ENCODE data around the gene PLPPR2.
"Not testable (repeated sequence)": the region's sequence is repeated elsewhere in the genome, so short reads cannot be mapped to it uniquely, and the experiment has no call there.

Gene PLPPR2

DNA sequence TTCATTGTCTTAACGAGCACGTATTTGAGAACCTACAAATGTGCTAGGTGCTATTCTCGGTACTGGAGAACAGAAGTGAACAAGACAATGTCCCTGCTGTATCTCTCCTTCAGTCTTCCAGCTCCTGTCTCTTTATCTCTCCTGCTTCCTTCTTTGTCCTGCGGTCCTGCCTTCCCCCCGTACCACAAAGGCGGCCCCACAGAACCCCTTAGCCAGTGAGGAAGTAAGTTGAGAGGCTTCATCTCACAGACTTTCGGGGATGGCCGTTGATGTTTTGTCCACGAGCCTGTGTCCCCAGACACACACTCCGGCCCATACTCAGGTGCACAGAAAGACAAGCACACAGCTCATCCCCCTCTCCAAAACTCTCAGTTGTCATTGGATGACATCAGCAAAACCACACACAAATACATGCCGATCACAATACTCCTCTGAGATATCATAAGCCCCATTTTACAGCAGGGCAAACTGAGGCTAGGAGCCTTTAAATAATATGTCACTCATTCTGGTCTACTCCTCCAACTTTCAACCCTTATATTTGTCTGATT is 18.7 kb downstream of the PLPPR2 start:
- no peak for DNase-seq (ENCODE audit: low read depth)

DNA sequence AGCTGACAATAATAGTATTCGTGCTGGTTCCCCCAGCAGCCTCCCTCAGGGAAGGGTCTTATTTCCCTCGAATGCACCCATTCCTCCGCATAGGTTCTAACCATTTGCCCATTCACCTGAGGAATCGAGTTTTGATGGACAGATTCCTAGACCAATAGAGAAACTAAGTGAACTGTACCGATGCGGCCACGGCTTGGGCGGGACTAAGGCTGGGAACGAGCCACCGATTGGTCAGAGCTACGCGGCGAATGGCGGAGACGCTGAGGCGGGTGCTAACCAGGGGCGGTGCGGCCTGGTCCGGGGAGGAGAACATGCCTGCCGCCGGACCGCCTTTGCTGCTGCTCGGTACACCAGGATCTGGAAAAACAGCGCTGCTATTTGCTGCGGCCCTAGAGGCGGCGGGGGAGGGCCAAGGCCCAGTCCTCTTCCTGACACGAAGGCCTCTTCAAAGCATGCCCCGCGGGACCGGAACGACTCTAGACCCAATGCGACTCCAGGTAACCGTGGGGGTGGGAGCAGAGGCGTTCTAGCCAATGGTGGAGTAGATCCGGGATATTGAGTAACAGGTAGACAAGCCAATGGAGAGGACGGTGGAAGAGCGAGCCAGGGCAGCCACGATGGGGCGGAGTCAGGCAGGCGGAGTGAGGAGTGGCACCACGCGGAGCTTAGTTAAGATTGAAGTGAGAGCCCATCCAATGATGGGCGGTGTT is 19.4 kb downstream of the PLPPR2 start, which contains the start of gene SWSAP1:
Gene SWSAP1, plus strand, starts transcription at position 234 of the 710 bp plus-strand sequence. Its CDS starts 15 bp downstream, at position 249.
- DNase-seq (ENCODE audit: low read depth): peak; percentile 89

DNA sequence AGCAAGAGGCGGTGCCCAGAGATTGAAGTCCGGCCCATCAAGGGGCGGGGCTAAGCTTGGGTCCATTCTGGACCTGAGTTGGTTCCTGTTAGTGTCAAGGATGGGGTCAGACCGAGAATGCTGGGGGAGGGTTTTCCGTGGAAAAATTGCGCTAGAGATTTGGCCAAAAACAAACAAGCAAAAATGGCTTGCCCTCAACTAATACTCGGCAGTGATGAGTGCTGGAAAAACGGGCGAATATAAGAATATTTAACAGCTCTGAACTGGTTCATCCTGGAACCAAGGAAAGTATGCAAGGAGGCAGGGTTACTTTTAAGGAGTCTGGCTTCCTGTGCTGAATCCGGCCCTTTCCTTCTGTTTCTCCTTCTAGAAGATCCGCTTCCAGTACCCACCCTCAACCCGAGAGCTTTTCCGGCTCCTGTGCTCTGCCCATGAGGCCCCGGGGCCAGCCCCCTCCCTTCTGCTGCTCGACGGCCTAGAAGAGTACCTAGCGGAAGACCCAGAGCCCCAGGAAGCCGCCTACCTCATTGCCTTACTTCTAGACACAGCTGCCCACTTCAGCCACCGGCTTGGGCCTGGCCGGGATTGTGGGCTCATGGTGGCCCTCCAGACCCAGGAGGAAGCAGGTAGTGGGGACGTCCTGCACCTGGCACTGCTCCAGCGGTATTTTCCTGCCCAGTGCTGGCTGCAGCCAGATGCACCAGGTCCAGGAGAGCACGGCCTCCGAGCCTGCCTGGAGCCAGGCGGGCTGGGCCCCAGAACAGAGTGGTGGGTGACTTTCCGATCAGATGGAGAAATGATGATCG is 20.1 kb downstream of the PLPPR2 start:
- peak; percentile 40 for DNase-seq (ENCODE audit: low read depth)

DNA sequence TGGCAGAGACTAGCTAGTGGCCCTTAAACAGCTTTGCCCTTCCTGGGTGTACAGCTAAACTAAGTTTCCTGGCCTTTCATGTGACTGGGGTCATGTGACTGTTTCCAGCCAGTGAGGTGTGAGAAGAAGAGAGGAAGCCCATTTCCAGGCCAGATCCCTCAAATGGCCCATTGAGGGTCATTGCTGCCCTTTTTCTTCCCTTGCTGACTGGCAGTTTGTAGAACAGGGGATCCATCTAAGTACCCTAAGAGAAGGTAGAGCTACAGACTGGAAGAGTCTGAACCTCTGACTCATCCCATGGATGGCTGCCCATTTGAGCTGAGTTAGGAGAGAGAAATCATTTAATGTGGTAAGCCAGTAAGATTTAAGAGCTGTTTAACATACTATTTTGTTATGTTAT is 22.0 kb downstream of the PLPPR2 start:
- no peak for DNase-seq (ENCODE audit: low read depth)

DNA sequence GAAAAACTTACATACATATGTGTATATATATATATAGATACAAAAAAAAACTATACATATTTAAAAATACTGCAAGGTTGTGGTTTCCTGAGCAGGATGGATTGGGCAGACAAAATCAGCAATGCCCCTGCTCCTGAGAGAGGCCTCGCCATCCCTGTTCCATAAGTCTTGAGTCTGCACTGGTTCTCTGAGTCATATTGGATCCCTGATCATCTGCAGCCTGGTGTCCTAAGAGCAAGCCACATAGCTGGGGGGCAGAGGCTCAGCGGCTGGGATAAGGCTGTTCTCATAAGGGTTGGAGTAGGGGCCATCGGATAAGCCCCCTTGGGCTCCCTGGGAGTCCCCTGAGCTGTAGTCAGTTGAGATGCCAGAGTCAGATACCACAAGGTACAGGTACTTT is 22.5 kb downstream of the PLPPR2 start:
- DNase-seq (ENCODE audit: low read depth): no peak

DNA sequence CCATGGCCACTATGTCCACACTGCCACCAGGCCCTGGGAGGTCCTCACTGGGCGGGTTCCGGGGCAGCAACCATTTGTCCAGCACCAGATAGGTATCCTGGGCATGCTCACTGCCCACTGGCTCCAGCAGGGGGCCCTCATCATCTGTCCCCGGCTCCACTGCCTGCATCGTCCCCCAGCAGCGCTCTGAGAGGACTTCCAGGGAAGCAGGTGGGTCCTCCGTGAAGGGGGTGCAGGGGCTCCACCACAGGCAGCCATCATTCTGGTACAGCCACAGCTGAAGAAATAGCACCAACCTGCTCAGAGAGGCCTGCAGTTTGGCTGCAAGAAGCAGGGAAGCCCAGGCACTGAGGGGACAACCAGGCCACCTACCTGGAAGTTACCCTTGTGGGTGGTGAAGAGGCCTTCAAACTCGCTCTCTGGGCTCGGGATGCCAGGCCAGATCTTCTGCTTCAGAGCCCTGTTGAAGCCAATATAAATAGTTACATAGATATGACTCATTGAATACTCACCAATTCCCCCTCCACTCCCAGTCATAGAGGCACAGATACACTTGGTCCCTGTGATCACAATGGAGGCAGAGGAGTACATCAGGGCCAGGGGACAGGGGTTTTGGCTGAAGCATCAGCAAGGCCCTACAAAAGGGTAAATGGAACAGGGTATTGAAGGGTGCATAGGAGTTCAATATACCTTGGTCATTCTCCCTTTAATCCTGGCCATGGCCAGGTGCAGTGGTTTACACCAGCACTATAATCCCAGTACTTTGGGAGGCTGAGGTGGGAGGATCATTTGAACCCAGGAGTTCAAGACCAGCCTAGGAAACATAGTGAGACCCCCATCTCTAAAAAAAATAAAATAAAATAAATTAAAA is 23.3 kb downstream of the PLPPR2 start:
- DNase-seq (ENCODE audit: low read depth): no peak

DNA sequence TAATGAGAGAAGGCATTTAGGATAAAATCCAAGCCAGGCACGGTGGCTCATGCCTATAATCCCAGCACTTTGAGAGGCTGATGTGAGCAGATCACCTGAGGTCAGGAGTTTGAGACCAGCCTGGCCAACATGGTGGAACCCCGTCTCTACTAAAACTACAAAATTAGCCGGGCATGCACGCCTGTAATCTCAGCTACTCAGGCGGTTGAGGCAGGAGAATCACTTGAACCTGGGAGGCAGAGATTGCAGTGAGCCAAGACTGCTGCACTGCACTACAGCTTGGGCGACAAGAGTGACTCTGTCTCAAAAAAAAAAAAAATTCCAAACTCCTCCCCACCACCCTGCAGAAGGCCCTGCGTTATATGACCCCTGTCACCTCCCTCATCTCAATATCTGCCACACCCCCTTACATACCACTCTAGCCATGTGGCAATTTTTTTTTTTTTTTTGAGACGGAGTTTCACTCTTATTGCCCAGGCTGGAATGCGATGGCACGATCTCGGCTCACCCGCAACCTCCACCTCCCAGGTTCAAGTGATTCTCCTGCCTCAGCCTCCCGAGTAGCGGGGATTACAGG is 24.1 kb downstream of the PLPPR2 start:
- not testable (repeated sequence) for DNase-seq (ENCODE audit: low read depth)

DNA sequence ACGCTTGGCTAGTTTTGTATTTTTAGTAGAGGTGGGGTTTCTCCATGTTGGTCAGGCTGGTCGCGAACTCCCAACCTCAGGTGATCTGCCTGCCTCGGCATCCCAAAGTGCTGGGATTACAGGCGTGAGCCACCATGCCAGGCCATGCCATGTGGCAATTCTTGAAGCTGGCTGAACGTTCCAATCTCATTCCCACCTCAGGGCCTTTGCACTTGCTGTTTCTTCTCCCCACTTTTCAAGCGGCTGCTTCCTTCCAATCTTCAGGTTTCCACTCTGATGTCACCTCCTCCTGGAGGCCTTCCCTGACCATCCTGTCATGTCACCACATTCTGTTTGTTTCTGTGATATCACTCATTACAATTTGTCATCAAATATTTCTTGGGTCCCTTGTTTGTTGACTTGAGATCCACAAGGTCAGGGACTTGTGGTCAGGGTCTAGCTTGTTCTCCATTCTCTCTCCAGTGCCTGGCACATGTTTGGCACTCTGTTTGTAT is 24.7 kb downstream of the PLPPR2 start:
- DNase-seq (ENCODE audit: low read depth): no peak

DNA sequence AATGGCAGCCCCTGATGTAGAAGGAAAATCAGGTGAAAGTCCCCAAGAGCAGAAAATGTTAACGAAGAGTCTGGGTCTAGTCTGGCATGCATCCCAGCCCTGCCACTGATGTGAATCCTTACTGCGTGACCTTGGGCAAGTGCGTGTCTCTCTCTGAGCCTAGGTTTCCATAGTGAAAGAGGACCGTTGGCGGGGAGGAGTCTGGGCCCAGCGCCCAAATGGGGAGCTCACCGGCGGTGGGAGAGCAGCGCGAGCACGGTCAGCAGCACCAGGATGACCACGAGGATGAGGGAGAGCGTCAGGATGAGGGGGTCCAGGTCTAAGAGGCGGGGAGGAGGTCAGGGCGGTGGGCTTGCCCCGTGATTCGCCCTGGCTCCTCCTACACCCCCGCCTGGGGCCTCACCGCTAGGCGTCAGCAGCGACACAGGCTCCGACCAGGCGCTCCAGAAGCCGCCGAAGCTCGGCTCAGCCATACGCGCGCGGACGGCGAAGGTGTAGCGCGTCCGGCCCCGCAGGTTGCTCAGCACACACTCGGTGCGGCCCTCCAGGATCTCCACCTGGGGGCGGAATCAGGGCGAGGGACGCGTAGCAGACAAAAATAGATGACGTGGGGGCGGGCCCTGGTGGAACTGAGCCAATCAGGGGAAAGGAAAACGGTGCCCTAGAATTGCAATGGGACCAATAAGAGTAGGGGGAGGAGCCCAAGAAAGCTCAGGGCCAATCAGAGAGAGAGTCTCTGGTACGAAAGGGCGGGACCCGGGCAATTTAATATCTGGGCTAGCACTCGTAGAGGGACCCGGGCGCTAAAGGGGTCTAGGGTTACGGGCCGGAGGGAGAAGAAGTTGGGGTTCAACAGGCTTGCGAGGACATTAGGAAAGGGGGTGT is 25.7 kb downstream of the PLPPR2 start:
- DNase-seq (ENCODE audit: low read depth): peak; percentile 94

DNA sequence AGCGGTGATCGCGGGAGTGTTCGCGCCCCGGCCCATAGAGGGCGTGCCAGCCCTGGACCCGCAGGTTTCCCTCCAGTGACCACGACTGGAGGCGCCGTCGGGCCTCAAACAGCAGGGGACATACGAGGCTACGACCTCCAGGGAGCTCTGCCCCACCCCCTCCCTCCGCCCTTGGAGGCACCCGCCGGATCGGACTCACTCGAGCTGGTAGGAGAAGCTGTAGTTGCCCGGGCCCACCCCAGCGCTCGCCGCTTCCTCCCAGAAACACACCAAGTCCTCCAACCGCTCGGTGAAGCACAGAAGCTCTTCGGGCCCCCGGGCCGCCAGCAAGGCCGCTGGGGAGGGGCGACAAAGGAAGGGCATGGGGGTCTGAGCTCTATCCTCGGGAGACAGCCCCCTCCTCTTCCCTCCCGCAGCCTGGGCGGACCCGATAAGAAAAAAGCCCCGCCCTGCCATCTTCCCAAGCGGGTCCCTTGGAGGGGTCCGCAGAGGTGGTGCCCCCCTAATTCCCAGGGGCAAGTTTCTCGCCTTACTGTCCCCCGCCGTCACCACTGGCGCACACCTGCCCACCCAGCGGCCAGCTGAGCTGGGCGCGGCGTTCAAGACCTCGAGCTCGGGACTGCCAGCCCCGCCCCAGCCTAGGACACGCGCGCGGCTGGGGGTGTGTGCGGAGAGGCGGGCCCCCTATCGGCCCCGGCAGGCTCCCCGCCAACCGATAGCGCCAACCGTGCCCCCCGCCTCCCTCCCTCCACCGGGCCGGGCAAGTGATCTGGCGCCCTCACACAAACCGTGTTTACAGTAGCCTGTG is 27.9 kb downstream of the PLPPR2 start:
- DNase-seq (ENCODE audit: low read depth): no peak

DNA sequence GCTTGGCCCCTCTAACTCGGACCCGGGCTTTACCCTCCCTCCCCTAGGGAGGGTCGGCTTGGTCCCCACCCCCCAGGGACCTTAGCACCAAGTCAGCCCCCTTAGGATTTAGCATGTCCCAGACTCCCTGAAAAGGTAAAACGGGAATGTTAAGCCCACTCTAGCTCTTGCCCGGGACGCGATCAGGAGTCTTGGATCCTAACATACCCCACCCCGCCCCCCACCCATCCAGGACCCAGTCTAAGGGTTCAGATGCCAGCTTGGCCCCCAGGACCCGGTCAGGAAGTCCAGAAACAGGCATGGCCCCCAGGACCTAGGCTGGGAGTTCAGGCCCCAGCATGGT is 28.4 kb downstream of the PLPPR2 start:
- no peak for DNase-seq (ENCODE audit: low read depth)

DNA sequence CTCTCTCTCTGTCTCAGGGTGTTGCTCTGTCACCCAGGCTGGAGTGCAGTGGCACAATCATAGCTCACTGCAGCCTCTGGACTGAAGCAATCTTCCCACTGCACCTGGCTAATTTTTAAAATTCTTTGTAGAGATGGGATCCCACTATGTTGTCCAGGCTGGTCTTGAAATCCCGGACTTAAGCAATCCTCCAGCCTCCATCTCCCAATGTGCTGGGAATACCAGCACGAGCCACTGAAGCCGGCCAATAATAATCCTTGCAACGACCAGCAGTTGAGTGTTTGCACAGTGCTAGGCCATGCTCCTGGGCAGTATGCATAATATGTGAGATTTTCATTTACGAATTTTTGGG is 29.5 kb downstream of the PLPPR2 start:
- DNase-seq (ENCODE audit: low read depth): no peak

DNA sequence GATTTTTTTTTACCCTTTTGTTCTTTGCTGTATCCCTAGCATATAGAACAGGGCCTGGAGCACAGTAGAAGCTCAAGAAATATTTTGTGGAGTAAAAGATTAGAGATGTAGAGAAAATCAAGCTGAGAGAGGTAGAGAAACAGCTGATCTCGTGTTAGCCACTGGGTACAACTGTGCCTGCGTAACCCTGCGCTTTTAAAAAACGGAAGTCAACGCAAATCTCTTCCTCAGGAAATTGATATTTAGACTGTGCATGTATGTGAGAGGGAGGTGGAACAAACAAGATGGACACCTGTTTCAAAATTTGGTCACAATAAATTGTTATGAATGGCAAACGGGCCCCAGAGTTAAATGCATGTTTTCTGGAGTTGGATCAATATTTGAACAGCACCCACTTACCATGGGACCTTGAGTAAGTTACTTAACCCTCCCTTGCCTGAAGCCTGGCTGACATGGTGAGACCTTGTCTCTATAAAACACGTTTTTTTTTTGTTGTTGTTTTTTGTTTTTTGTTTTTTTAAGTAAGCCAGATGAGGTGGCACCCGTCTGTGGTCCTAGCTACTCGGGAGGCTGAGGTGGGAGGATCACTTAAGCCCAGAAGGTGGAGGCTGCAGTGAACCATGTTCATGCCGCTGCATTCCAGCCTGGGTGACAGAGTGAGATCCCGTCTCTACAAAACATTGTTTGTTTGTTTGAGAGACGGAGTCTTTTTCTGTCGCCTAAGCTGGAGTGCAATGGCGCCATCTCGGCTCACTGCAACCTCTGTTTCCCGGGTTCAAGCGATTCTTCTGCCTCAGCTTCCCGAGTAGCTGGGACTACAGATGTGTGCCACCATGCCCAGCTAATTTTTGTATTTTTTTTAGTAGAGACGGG is 32.2 kb downstream of the PLPPR2 start:
- no peak for DNase-seq (ENCODE audit: low read depth)

DNA sequence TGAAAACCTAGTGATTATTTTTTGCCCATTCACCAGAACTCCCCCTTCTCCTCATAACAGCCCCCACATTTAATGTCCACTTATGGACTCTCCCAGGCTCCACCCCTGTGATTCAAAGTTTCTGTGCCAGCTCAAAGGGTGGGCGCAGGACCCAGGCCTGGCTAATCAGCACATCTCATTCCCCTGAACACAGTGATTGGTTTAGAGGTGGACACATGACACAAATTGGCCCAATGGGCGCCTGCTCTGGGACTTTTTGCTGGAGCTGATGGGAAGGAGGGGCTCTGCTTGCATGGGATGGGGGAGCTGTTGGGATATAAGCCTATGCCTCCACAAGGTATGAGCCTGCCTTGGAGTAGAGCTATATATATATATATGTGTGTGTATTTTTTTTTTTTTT is 35.1 kb downstream of the PLPPR2 start:
- no peak for DNase-seq (ENCODE audit: low read depth)

DNA sequence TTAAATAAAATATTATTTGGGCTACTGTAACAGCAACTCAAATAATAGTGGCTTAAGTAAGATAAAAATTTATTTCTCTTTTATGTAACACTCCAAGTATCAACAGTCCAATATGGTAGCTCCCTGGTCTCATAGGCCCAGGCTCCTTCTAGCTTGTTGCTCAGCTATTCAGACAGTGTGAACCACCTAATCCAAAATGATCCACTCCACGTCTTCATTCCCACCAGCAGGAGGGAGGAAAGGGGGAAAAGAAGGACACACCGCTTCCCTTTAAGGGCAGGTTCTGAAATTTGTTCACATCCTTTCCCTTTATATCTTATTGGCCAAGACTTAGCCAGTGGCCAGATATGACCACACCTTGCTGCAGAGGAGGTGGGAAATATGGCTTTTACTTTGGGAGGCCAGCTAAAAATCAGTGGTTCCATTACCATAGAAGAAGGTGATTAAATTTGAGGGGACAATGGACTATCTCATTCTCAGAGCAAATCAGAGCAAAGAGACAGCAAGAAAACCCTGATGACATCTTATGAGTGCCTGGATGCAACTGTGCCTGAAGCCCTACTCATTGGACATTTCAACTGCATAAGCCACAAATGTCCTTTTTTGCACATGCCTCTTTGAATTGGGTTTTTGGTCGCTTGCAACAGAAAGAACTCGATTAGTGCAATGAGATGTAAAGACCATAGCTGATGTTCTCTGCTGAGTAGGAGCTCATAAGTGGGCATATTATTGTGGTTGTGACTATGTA is 35.9 kb downstream of the PLPPR2 start:
- DNase-seq (ENCODE audit: low read depth): no peak

DNA sequence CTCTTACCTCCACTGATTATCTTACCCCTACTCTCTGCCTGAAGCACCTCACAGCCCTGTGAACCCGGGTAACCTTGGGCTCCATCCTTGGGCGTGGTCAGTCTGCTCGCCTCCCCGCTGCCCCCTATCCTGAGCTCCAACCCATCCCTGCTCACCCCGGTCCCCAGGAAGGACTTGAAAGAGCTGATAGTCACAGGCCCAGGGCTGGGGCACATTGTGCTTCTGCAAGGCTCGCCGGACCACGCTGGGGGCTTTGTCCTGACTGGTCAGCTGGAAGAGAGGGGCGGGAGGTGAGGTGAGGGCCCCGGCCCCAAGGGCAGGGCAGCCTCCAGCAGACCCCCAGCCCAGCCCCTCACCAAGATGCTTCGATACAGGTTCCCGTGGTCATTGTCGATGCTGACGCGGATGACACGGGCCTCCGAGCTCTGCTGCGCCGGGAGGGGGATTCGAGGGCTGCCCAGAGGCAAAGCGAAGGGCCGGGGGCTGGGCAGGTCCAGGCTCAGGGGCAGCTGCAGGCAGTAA is 41.9 kb downstream of the PLPPR2 start:
- DNase-seq (ENCODE audit: low read depth): no peak

DNA sequence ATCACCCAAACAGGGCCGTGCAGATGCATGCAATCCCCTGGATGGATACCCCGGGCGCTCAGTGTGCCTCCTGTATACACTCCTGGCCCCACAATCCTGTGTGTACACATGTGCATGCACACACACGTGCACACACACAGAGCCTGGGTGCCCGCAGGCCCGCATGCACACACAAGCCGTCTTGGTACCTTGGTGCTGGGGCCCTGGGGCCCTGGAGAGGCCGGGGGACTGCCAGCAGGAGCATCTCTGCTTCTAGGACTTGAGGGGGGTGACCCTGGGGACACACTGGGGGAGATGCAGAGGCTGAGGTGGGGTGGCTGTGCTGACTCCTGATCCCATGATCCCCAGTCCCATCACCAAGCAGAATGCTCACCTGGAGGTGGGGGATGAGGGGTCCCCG is 44.4 kb downstream of the PLPPR2 start:
- DNase-seq (ENCODE audit: low read depth): no peak

DNA sequence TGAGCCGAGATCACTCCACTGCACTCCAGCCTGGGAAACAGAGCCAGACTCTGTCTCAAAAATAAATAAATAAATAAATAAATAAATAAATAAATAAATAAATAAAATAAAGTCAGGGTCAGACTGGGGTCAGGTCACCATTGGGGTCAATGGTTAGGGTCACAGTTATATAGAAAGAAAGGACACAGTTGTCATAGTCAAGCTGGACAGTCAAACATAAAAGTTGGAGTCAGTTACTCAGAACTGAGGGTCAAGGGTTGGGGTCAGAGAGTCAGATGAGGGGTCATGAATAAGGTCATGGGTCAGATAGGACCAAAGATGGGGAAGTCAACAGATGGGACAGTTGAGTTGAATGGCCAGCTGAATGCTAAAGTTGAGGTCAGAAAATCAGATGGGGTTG is 45.6 kb downstream of the PLPPR2 start:
- DNase-seq (ENCODE audit: low read depth): no peak

All from stimulated activated CD8-positive, alpha-beta memory T cell treated with anti-CD3 and anti-CD28 coated beads, Interleukin-15, amount 100 ng/mL, for 1 hour (primary cell).